Measurements from ENCODE around the gene LAMP5.

- TF ChIP-seq, protein P1, sequence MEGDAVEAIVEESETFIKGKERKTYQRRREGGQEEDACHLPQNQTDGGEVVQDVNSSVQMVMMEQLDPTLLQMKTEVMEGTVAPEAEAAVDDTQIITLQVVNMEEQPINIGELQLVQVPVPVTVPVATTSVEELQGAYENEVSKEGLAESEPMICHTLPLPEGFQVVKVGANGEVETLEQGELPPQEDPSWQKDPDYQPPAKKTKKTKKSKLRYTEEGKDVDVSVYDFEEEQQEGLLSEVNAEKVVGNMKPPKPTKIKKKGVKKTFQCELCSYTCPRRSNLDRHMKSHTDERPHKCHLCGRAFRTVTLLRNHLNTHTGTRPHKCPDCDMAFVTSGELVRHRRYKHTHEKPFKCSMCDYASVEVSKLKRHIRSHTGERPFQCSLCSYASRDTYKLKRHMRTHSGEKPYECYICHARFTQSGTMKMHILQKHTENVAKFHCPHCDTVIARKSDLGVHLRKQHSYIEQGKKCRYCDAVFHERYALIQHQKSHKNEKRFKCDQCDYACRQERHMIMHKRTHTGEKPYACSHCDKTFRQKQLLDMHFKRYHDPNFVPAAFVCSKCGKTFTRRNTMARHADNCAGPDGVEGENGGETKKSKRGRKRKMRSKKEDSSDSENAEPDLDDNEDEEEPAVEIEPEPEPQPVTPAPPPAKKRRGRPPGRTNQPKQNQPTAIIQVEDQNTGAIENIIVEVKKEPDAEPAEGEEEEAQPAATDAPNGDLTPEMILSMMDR (IDR thresholded peaks at IDR 0.05 in 4 of 5, conservative IDR thresholded peaks at IDR 0.05 in 1 of 5) = no peak
- no peak for TF ChIP-seq POLR2A (IDR thresholded peaks at IDR 0.05)
Observed at GRCh38 chr20:9566977-9567376, 52.6 kb downstream of the LAMP5 start.
